Endodermal cell (in vitro differentiated cells): ENCODE data around the gene VPS26C. TPM values are rescaled to one million over a fixed set of nuclear protein-coding genes. Genes with fewer than 3 reads are reported as not detected.

ENCODE experiments used
- DNase-seq: peaks from one replicate; pipeline ENCODE4 v3.0.0-alpha.2; 2017
- H3K27ac ChIP-seq: 2 replicates; pipeline ENCODE4 v1.5.1; 2013; ENCODE audit warnings: mild to moderate bottlenecking, low read depth, low read length, moderate library complexity
- H3K27me3 ChIP-seq: 2 replicates; pipeline ENCODE4 v1.6.1; 2013; ENCODE audit warnings: mild to moderate bottlenecking, low read length, moderate library complexity; ENCODE audit not compliant: insufficient read depth, control insufficient read depth, poor library complexity, severe bottlenecking
- H3K36me3 ChIP-seq: 2 replicates; pipeline ENCODE4 v1.7.0; 2013; ENCODE audit warnings: mild to moderate bottlenecking, low read length, moderate library complexity; ENCODE audit not compliant: control insufficient read depth, insufficient read depth
- H3K4me1 ChIP-seq: one replicate; pipeline ENCODE4 v1.7.0; 2013; ENCODE audit warnings: low read length; ENCODE audit not compliant: control insufficient read depth, insufficient read depth
- H3K4me3 ChIP-seq: 2 replicates; pipeline ENCODE4 v1.5.1; 2013; ENCODE audit warnings: mild to moderate bottlenecking, low read length, moderate library complexity
- H3K9ac ChIP-seq: 2 replicates; pipeline ENCODE4 v1.6.1; 2013; ENCODE audit warnings: mild to moderate bottlenecking, low read length, moderate library complexity; ENCODE audit not compliant: poor library complexity, severe bottlenecking; ENCODE audit errors: extremely low read depth
- H3K9me3 ChIP-seq: 2 replicates; pipeline ENCODE4 v1.6.1; 2013; ENCODE audit warnings: mild to moderate bottlenecking, low read length, moderate library complexity; ENCODE audit not compliant: control insufficient read depth
- H3K27ac Mint-ChIP-seq: 2 replicates; pipeline ENCODE4 v1.8.0; 2020; ENCODE audit warnings: mixed read lengths
- H3K27me3 Mint-ChIP-seq: 2 replicates; pipeline ENCODE4 v1.8.0; 2021; ENCODE audit warnings: mild to moderate bottlenecking, mixed read lengths; ENCODE audit not compliant: insufficient read depth
- H3K36me3 Mint-ChIP-seq: 2 replicates; pipeline ENCODE4 v1.8.0; 2020; ENCODE audit warnings: low read depth, mixed read lengths
- H3K4me1 Mint-ChIP-seq: 2 replicates; pipeline ENCODE4 v1.8.0; 2020; ENCODE audit warnings: mixed read lengths
- H3K4me3 Mint-ChIP-seq: 2 replicates; pipeline ENCODE4 v1.8.0; 2020; ENCODE audit warnings: mild to moderate bottlenecking, moderate library complexity, mixed read lengths
- H3K9me3 Mint-ChIP-seq: 2 replicates; pipeline ENCODE4 v1.8.0; 2020; ENCODE audit warnings: mild to moderate bottlenecking, mixed read lengths
- WGBS, 2 experiments: methylation state at CpG; one replicate each; pipeline versions ENCODE4 v1.1.5 to v1.1.7; 2013; ENCODE audit warnings: missing lambda C conversion rate in 2 of 2, mixed read lengths in 1 of 2; ENCODE audit not compliant: insufficient coverage in 1 of 2, insufficient read length in 1 of 2; 5-methylcytosine and 5-hydroxymethylcytosine counted together
- total RNA-seq, 2 donors: library from RNA; stranded (reverse); fragmentation: NEBNext Ultra II Directional in 1 of 2; extraction: Animal tissue kit (Norgen Biotek cat#: 25700) in 1 of 2; gene quantifications; 2 replicates in 1 of 2; 3 replicates in 1 of 2; pipeline ENCODE4 v1.2.1, GENCODE V29; 2021
- TF ChIP-seq, protein P1 (sequence below): fragments of 200-600 bp; sonication (generic); conservative IDR thresholded peaks from 2 replicates; pipeline ENCODE4 v1.5.0; 2021; ENCODE audit warnings: antibody characterized with exemption, mild to moderate bottlenecking

VPS26C gene
- total RNA-seq, 2 donors from 2014 or later = 37.1 to 61.0 TPM

DNA sequence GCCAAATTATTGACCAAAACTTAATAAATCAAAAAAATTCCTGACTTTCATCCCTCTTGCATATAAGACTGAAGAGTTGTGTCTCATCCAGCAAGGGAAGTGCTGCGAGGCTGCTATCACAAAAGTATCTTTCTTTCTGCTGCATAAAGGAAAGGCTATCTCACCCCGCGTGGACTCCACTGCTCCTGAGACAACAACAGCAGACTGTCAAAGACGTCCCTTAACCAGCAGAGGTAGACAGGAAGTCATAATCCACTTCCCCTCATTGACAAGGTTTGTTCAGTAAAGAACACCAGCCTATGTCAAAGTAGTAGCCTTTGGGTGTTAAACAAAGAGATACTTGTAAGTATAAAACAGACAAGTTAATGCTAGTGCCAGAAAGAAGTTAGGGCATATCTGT is 29.4 kb downstream of the VPS26C start:
- H3K4me3 ChIP-seq = no peak overlapping the region
- 90% methylated on average over 4 of the region's 4 CpGs; no CpG with 5 or more reads in 1 of the 2 experiments for WGBS, 2 experiments
- TF ChIP-seq, protein P1, sequence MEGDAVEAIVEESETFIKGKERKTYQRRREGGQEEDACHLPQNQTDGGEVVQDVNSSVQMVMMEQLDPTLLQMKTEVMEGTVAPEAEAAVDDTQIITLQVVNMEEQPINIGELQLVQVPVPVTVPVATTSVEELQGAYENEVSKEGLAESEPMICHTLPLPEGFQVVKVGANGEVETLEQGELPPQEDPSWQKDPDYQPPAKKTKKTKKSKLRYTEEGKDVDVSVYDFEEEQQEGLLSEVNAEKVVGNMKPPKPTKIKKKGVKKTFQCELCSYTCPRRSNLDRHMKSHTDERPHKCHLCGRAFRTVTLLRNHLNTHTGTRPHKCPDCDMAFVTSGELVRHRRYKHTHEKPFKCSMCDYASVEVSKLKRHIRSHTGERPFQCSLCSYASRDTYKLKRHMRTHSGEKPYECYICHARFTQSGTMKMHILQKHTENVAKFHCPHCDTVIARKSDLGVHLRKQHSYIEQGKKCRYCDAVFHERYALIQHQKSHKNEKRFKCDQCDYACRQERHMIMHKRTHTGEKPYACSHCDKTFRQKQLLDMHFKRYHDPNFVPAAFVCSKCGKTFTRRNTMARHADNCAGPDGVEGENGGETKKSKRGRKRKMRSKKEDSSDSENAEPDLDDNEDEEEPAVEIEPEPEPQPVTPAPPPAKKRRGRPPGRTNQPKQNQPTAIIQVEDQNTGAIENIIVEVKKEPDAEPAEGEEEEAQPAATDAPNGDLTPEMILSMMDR = no peak
- peak overlapping the region; percentile 17 for H3K27ac ChIP-seq
- Mint-ChIP-seq H3K36me3 (peaks cover 39% of the 10 kb centered on the region), H3K27ac (no peak overlapping the region), H3K27me3 (no peaks in the 10 kb centered on the region), H3K9me3 (no peaks in the 10 kb centered on the region), H3K4me3 (no peak overlapping the region), H3K4me1 (peaks cover 4% of the 10 kb centered on the region)
- no peaks in the 10 kb centered on the region for H3K27me3 ChIP-seq
- DNase-seq = no peak
- H3K4me1 ChIP-seq = peaks cover 3% of the 10 kb centered on the region
- H3K9ac ChIP-seq = no peak overlapping the region
- H3K36me3 ChIP-seq = peaks cover 42% of the 10 kb centered on the region
- no peaks in the 10 kb centered on the region for H3K9me3 ChIP-seq

DNA sequence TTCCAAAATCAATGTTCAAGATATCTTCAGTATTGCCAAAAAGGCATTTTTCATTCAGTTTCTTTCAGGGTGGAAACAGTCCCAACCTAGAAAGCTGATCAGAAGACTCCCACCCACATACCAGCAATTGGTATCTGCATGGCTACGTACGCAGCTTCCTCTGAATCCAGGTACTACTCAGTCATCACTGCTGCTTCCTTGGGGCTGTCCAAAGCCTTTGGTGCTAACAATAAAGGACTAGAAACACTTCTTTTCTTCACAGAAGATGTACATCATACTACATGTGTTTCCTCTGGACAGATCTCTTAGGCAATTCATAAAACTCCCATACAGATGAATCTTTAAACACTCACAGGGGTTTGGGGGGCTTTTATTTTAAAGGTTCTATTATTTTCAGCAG is 29.8 kb downstream of the VPS26C start:
- H3K27me3 Mint-ChIP-seq = no peaks in the 10 kb centered on the region
- TF ChIP-seq, protein P1 = no peak
- H3K9ac ChIP-seq = no peak overlapping the region
- no peaks in the 10 kb centered on the region for H3K27me3 ChIP-seq
- no peaks in the 10 kb centered on the region for H3K9me3 Mint-ChIP-seq
- no peak for DNase-seq
- WGBS, 2 experiments = 94 to 100% methylated on average over 2 of the region's 2 CpGs
- H3K36me3 ChIP-seq = peaks cover 46% of the 10 kb centered on the region
- H3K27ac ChIP-seq = peak overlapping the region; percentile 17
- peaks cover 4% of the 10 kb centered on the region for H3K4me1 Mint-ChIP-seq
- peaks cover 3% of the 10 kb centered on the region for H3K4me1 ChIP-seq
- H3K27ac Mint-ChIP-seq = no peak overlapping the region
- no peak overlapping the region for H3K4me3 Mint-ChIP-seq
- H3K4me3 ChIP-seq = no peak overlapping the region
- H3K36me3 Mint-ChIP-seq = peaks cover 44% of the 10 kb centered on the region
- H3K9me3 ChIP-seq = no peaks in the 10 kb centered on the region

DNA sequence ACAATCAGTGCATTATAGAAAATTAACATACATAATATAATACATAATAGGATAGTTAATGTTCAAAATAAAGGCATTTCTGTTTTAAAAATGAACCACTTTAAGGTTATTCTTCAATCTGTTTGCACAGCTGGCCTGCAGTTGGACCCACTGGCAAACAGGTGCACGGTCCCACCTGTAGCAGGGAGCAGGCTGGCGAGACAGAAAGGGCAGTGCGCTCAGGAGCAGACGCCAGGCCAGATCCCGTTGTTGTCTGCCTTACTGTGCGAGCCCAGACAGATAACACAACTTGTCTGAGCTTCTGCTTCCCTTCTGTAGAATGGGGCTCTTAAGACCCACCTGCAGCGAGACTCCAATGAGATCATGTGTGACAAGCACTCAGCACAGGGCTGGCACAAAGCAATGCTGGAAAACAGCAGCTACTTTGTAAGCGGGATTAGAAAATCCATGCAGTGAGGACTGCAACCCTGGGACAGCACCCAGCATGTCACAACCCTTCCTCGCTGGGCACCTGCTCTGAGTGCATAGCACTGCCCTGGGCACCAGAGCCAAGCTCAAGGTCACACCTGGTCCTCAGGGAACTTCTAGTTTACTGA is 33.5 kb downstream of the VPS26C start:
- Histone ChIP-seq H3K4me3 (no peak overlapping the region), H3K9ac (no peak overlapping the region), H3K36me3 (peaks cover 64% of the 10 kb centered on the region), H3K27me3 (no peaks in the 10 kb centered on the region), H3K4me1 (no peaks in the 10 kb centered on the region), H3K9me3 (no peaks in the 10 kb centered on the region), H3K27ac (no peak overlapping the region)
- Mint-ChIP-seq H3K4me3 (no peak overlapping the region), H3K9me3 (no peaks in the 10 kb centered on the region), H3K27ac (no peak overlapping the region), H3K4me1 (peaks cover 3% of the 10 kb centered on the region), H3K27me3 (no peaks in the 10 kb centered on the region), H3K36me3 (peaks cover 52% of the 10 kb centered on the region)
- TF ChIP-seq, protein P1 = no peak
- DNase-seq = no peak
- 96% methylated on average over 9 of the region's 9 CpGs for WGBS, 2 experiments
